IMR-90 (cell line): Measurements from ENCODE around the gene CAP2. TPM values are rescaled to one million over a fixed set of nuclear protein-coding genes. Genes with fewer than 3 reads are reported as not detected.

Source experiments
- ATAC-seq: fragments of 200-7000 bp; cut with Tn5 transposase; 2 replicates; pipeline ENCODE4 v1.9.1; 2020; ENCODE audit warnings: low read depth, mild to moderate bottlenecking, moderate library complexity
- BruUV-seq: library from RNA; stranded (reverse); fragments of 400-500 nt; replicated peaks from 2 replicates; lab custom pipeline; 2021; lab: Mats Ljungman, UMichigan
- CTCF ChIA-PET: fragments of 300-600 bp; formaldehyde crosslinking; extraction: SDS; loops from one replicate; lab custom pipeline; 2021; ENCODE audit warnings: antibody characterized with exemption; lab: Yijun Ruan, JAX
- POLR2A ChIA-PET: fragments of 300-600 bp; sonication (Branson Sonifier 250); formaldehyde crosslinking; loops from one replicate; lab custom pipeline; 2022; ENCODE audit warnings: antibody characterized with exemption; ENCODE audit not compliant: unreplicated experiment; lab: Charles Lee
- DNase-seq: peaks from one replicate; pipeline ENCODE4 v3.0.0; 2013
- H2AFZ ChIP-seq: replicated peaks from 2 replicates; pipeline ENCODE3; 2013; ENCODE audit warnings: low read length, mild to moderate bottlenecking; ENCODE audit not compliant: poor library complexity
- H2AK5ac ChIP-seq: 2 replicates; pipeline ENCODE4 v1.6.1; 2013; ENCODE audit warnings: low read depth, low read length, inconsistent platforms
- H2AK9ac ChIP-seq: replicated peaks from 2 replicates; pipeline ENCODE3; 2013; ENCODE audit warnings: mild to moderate bottlenecking, low read depth, low read length, moderate library complexity; ENCODE audit not compliant: poor library complexity
- H2BK120ac ChIP-seq: 2 replicates; pipeline ENCODE4 v1.6.1; 2013; ENCODE audit warnings: low read depth, low read length, inconsistent platforms
- H2BK15ac ChIP-seq: 3 replicates; pipeline ENCODE4 v1.6.1; 2013; ENCODE audit warnings: low read depth, low read length, inconsistent platforms
- H2BK20ac ChIP-seq: 2 replicates; pipeline ENCODE4 v1.6.1; 2013; ENCODE audit warnings: low read depth, mild to moderate bottlenecking, inconsistent platforms, low read length, moderate library complexity
- H2BK5ac ChIP-seq: 2 replicates; pipeline ENCODE4 v1.6.1; 2013; ENCODE audit warnings: mild to moderate bottlenecking, low read depth, low read length, inconsistent platforms; ENCODE audit not compliant: poor library complexity, severe bottlenecking
- H3K14ac ChIP-seq: replicated peaks from 2 replicates; pipeline ENCODE4 v1.6.1; 2013; ENCODE audit warnings: low read depth, low read length, inconsistent platforms
- H3K18ac ChIP-seq: 2 replicates; pipeline ENCODE4 v1.6.1; 2013; ENCODE audit warnings: low read depth, low read length, control low read depth
- H3K23ac ChIP-seq: 2 replicates; pipeline ENCODE4 v1.6.1; 2013; ENCODE audit warnings: low read depth, low read length, inconsistent platforms
- H3K27ac ChIP-seq: 2 replicates; pipeline ENCODE4 v1.5.1; 2013; ENCODE audit warnings: mild to moderate bottlenecking, control low read depth, low read length; ENCODE audit not compliant: insufficient read depth
- H3K27me3 ChIP-seq: 2 replicates; pipeline ENCODE4 v1.6.1; 2013; ENCODE audit warnings: low read length; ENCODE audit not compliant: control insufficient read depth, insufficient read depth
- H3K36me3 ChIP-seq: 2 replicates; pipeline ENCODE4 v1.6.1; 2013; ENCODE audit warnings: low read length, mixed read lengths; ENCODE audit not compliant: control insufficient read depth, insufficient read depth
- H3K4ac ChIP-seq: 2 replicates; pipeline ENCODE4 v1.6.1; 2013; ENCODE audit warnings: low read depth, low read length, inconsistent platforms
- H3K4me1 ChIP-seq: 2 replicates; pipeline ENCODE4 v1.6.1; 2013; ENCODE audit warnings: low read length, mixed read lengths; ENCODE audit not compliant: control insufficient read depth, insufficient read depth
- H3K4me2 ChIP-seq: 2 replicates; pipeline ENCODE4 v1.6.1; 2013; ENCODE audit warnings: low read depth, mild to moderate bottlenecking, control low read depth, low read length, moderate library complexity
- H3K4me3 ChIP-seq: 2 replicates; pipeline ENCODE4 v1.5.1; 2013; ENCODE audit warnings: low read depth, mild to moderate bottlenecking, control low read depth, low read length, moderate library complexity; ENCODE audit not compliant: insufficient read depth
- H3K56ac ChIP-seq: 2 replicates; pipeline ENCODE4 v1.6.1; 2013; ENCODE audit warnings: low read length, inconsistent platforms; ENCODE audit not compliant: insufficient read depth; ENCODE audit errors: extremely low read depth
- H3K79me1 ChIP-seq, 2 experiments: 2 replicates each; pipeline ENCODE4 v1.6.1; 2013; ENCODE audit warnings: low read length in 2 of 2, inconsistent platforms in 1 of 2, low read depth in 1 of 2
- H3K9ac ChIP-seq: 2 replicates; pipeline ENCODE4 v1.6.1; 2013; ENCODE audit warnings: low read depth, low read length, control low read depth
- H3K9me1 ChIP-seq: 2 replicates; pipeline ENCODE4 v1.6.1; 2013; ENCODE audit warnings: low read length, inconsistent platforms; ENCODE audit not compliant: insufficient read depth
- H3K9me3 ChIP-seq: 2 replicates; pipeline ENCODE4 v1.6.1; 2013; ENCODE audit warnings: low read length; ENCODE audit not compliant: control insufficient read depth, insufficient read depth
- H4K20me1 ChIP-seq: 2 replicates; pipeline ENCODE4 v1.6.1; 2013; ENCODE audit warnings: low read length, inconsistent platforms; ENCODE audit not compliant: insufficient read depth
- H4K5ac ChIP-seq: 2 replicates; pipeline ENCODE4 v1.6.1; 2013; ENCODE audit warnings: mild to moderate bottlenecking, low read depth, low read length, control low read depth
- H4K8ac ChIP-seq, 2 experiments: 2 replicates each; pipeline ENCODE4 v1.6.1; 2013; ENCODE audit warnings: low read depth in 2 of 2, low read length in 2 of 2, control low read depth in 1 of 2, inconsistent platforms in 1 of 2
- H4K91ac ChIP-seq: 2 replicates; pipeline ENCODE4 v1.6.1; 2013; ENCODE audit warnings: low read depth, low read length, inconsistent platforms; ENCODE audit not compliant: insufficient read depth
- CEBPB ChIP-seq: IDR thresholded peaks from 2 replicates; pipeline ENCODE4 v1.6.1; 2012; ENCODE audit warnings: low read depth, low read length, improper control_type of control experiment
- CHD1 ChIP-seq: IDR thresholded peaks from 2 replicates; pipeline ENCODE4 v1.6.1; 2012; ENCODE audit warnings: low read depth, low read length, improper control_type of control experiment
- CTCF ChIP-seq: conservative IDR thresholded peaks from 2 replicates; pipeline ENCODE4 v1.5.1; 2012; ENCODE audit warnings: mild to moderate bottlenecking, low read depth, low read length, improper control_type of control experiment
- MAFK ChIP-seq: IDR thresholded peaks from 2 replicates; pipeline ENCODE4 v1.6.1; 2012; ENCODE audit warnings: low read depth, low read length, improper control_type of control experiment
- NFE2L2 ChIP-seq: fragments of 150-350 bp; IDR thresholded peaks from 2 replicates; pipeline ENCODE4 v1.6.1; 2016; ENCODE audit warnings: low read depth, mild to moderate bottlenecking, low read length
- RCOR1 ChIP-seq: IDR thresholded peaks from 2 replicates; pipeline ENCODE4 v1.6.1; 2012; ENCODE audit warnings: mild to moderate bottlenecking, low read length, improper control_type of control experiment; ENCODE audit not compliant: insufficient replicate concordance
- RFX5 ChIP-seq: IDR thresholded peaks from 2 replicates; pipeline ENCODE4 v1.8.0; 2012; ENCODE audit warnings: low read depth, mild to moderate bottlenecking, low read length, moderate library complexity
- SMC3 ChIP-seq: fragments of 150-350 bp; IDR thresholded peaks from 2 replicates; pipeline ENCODE4 v1.6.1; 2016; ENCODE audit warnings: low read depth, mild to moderate bottlenecking, antibody characterized with exemption, low read length, moderate library complexity
- USF2 ChIP-seq: fragments of 150-350 bp; IDR thresholded peaks from 2 replicates; pipeline ENCODE4 v1.6.1; 2017; ENCODE audit warnings: mild to moderate bottlenecking, antibody characterized with exemption, low read length, low read depth
- WGBS, 2 experiments: methylation state at CpG; one replicate each; pipeline versions ENCODE4 v1.1.5 to v1.1.7; 2013; ENCODE audit warnings: missing lambda C conversion rate in 2 of 2; ENCODE audit not compliant: insufficient read length in 1 of 2; ENCODE audit errors: extremely low coverage in 2 of 2; 5-methylcytosine and 5-hydroxymethylcytosine counted together
- dilution Hi-C: fragments of 300-500 bp; cut with HindIII; formaldehyde crosslinking; loops from one replicate; pipeline ENCODE4 v1.14.3; 2018; ENCODE audit warnings: low sequenced_read_pairs; ENCODE audit not compliant: unreplicated experiment
- in situ Hi-C: fragments of 300-500 bp; cut with MboI; formaldehyde crosslinking; loops from 3 replicates; pipeline ENCODE4 v1.14.3; 2019; ENCODE audit warnings: low sequenced_read_pairs, inconsistent platforms, mixed read lengths
- intact Hi-C: fragments of 100-400 bp; cut with micrococcal nuclease; formaldehyde crosslinking; loops from 2 replicates; pipeline ENCODE4 v1.10.0; 2022
- polyA plus RNA-seq, 3 experiments: library from polyadenylated mRNA; depleted of rRNA; stranded (reverse); fragments of >200 nt; gene quantifications; 2 replicates each; pipeline ENCODE4 v1.2.3, GENCODE V29; 2012; ENCODE audit warnings: low replicate concordance in 1 of 3
- total RNA-seq: library from RNA; depleted of rRNA; stranded (reverse); fragments of >200 nt; gene quantifications from 2 replicates; pipeline ENCODE4 v1.2.3, GENCODE V29; 2012

CAP2 gene
- total and polyA plus RNA-seq, 2 of the 4 experiments (the other 2 are of a cell fraction) = 14.5 to 27.5 TPM

DNA sequence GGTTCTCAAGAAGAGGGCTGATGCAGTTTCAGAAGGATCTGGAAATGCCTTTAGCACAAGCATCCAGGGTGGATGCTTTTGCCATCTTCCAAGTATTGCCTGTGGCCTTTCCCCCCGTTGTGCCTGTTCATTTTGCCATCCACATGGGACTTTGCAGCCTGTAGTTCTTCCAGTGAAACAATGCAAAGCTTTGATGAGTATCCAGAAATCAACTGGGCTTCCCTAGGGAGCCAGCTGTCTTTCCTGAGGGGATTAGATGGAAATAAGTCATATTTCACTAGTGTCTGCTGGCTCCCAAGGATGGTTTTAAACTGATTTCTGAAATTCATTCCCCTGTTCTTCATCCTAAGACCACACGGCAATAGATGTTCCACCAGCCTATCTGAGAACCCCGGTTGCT, 63.3 kb downstream of the CAP2 start:
- whole genome bisulfite sequencing, 2 experiments = 100% methylated on average over 1 of the region's 3 CpGs; no CpG with 5 or more reads in 1 of the 2 experiments
- CTCF ChIA-PET = no interaction called here
- Histone ChIP-seq H3K56ac (no peak overlapping the region), H4K20me1 (no peaks in the 10 kb centered on the region), H4K8ac (no peak overlapping the region), H3K9me1 (peaks cover 6% of the 10 kb centered on the region; the same call in 1 of the 2 replicates), H3K4me3 (no peak overlapping the region), H3K79me1 (peaks cover 11 to 30% of the 10 kb centered on the region in 2 experiments; a peak in 2 of 4 replicates), H2BK20ac (no peak overlapping the region), H2BK5ac (no peak overlapping the region), H3K4ac (no peak overlapping the region), H3K27ac (no peak overlapping the region), H4K5ac (no peak overlapping the region), H3K14ac (no peak overlapping the region), H3K36me3 (no peaks in the 10 kb centered on the region; the same call in 1 of the 2 replicates), H3K9me3 (no peaks in the 10 kb centered on the region), H2AFZ (no peak overlapping the region), H3K4me2 (no peak overlapping the region), H3K18ac (no peak overlapping the region), H3K27me3 (no peaks in the 10 kb centered on the region), H3K4me1 (peaks cover 4% of the 10 kb centered on the region; the same call in 1 of the 2 replicates), H2BK120ac (no peak overlapping the region), H2AK9ac (no peak overlapping the region), H3K23ac (no peak overlapping the region), H2BK15ac (no peak overlapping the region), H2AK5ac (no peak overlapping the region), H4K91ac (no peak overlapping the region), H3K9ac (no peak overlapping the region)
- dilution Hi-C loops = no loop called here
- no peak for DNase-seq
- ATAC-seq = no peak
- POLR2A ChIA-PET = no interaction called here
- TF ChIP-seq RCOR1 (no peak), MAFK (no peak), SMC3 (no peak), NFE2L2 (no peak), USF2 (no peak), CHD1 (no peak), RFX5 (no peak), CEBPB (no peak), CTCF (no peak)
- intact Hi-C loops = no loop called here
- in situ Hi-C loops = no loop called here
- no TSS peak for BruUV-seq
